Measurements from ENCODE around the gene BABAM2.

GRCh38 chr2:28193630-28194403 is 303.3 kb downstream of the BABAM2 start:
- TF ChIP-seq, protein P1, sequence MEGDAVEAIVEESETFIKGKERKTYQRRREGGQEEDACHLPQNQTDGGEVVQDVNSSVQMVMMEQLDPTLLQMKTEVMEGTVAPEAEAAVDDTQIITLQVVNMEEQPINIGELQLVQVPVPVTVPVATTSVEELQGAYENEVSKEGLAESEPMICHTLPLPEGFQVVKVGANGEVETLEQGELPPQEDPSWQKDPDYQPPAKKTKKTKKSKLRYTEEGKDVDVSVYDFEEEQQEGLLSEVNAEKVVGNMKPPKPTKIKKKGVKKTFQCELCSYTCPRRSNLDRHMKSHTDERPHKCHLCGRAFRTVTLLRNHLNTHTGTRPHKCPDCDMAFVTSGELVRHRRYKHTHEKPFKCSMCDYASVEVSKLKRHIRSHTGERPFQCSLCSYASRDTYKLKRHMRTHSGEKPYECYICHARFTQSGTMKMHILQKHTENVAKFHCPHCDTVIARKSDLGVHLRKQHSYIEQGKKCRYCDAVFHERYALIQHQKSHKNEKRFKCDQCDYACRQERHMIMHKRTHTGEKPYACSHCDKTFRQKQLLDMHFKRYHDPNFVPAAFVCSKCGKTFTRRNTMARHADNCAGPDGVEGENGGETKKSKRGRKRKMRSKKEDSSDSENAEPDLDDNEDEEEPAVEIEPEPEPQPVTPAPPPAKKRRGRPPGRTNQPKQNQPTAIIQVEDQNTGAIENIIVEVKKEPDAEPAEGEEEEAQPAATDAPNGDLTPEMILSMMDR (IDR thresholded peaks at IDR 0.05): no peak
- peak in 1 of 2 donors; percentile 22 for TF ChIP-seq POLR2AphosphoS5 (IDR thresholded peaks at IDR 0.05; ENCODE audit: insufficient read depth in 1 of 2, low read depth in 1 of 2)
- TF ChIP-seq POLR2A (IDR thresholded peaks at IDR 0.05): no peak

All from vagina (tissue), 2 donors.